DMS53 treated with DMSO at 0.1 percent for 48 hours (cell line): Measurements from ENCODE around the gene SEC16A.

ENCODE experiments used
- DNase-seq: peaks from one replicate; lab custom pipeline; 2025; ENCODE audit not compliant: unreplicated experiment; lab: John Stamatoyannopoulos, UW

Gene SEC16A

DNA sequence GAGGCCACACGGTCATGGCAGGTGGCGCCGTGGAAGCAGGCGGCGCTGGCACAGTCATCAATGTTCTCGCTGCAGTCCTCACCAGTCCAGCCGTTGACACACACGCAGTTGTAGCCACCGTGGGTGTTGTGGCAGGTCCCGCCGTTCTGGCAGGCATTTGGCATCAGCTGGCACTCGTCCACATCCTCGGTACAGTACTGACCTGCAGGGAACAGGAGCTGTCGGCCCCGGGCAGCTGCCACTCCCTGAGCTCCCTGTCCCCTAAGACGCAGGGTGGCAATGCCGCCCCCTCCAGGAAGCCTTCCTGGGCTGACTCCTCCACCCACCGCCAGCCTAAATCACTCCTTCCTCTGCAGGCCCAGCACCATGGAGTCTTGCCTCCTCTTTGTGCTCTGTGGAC lies 35.8 kb upstream of the SEC16A start:
- DNase-seq, result no peak

DNA sequence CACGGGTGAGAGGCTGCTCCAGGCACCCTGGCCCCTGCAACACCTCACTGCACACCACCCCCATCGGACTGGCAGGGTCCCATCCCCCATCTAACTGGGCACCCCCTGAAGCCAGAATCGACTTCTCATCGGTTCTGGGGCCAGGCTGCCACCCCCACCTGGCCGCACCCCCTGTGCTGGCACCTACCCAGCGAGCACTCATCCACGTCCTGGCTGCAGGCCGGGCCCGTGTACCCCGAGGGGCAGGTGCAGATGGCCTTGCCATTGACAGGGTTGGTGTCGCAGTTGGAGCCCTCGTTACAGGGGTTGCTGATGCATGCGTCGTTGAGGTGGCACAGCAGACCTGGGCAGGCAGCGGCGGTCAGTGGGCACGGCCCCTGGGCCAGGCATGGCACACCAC lies 35.1 kb upstream of the SEC16A start:
- DNase-seq, result no peak

DNA sequence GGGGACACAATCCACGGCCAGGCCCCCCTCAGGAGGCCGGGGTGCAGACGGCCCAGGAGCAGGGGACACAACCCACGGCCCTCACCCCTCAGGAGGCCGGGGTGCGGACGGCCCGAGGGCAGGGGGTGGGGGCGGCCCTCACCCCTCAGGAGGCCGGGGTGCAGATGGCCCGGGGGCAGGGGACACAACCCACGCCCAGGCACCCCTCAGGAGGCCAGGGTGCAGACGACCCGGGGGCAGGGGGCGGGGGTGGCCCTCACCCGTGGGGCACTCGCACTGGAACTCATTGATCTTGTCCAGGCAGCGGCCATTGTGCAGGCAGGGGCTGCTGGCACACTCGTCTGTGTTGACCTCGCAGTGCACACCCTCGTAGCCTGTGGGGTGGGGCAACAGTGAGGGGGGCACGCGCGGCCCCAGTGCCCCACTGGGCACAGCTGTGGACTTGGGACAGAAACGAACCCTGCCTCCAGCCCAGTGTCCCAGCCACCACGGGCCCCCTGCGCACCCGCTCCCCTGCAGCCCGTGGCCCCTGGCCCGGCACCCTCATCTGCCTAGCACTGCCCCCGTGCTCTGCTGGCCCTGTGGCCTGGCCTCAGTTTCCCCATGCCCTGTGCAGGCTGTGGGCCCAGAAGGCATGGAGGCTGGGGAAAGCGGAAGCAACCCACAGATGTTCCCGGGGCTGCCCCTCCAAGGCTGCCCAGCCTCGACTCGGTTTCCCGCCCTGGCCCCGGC lies 34.3 kb upstream of the SEC16A start:
- DNase-seq, result no peak

DNA sequence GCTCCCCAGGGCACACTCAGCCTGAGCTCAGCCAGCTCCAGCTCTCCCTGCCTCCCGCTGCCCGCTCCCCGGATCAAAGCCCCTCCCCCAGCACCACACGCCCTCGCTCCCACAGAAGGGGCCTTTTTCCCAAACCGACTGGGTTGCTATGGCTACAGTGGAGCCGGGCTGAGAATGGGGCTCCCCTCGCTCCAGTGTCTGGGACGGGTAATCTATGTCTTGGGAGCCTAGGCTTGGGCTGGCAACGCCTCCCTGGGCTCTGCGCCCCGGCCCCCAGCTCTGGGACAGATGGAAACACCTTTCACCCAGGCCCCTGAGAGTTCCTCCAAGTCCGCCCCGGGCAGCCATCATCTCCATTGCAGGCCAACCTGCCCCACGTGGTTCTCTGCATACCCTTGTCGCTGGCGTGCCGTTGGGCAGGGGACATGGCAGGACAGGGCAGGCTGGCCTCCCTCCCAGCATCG lies 33.4 kb upstream of the SEC16A start:
- no peak for DNase-seq

DNA sequence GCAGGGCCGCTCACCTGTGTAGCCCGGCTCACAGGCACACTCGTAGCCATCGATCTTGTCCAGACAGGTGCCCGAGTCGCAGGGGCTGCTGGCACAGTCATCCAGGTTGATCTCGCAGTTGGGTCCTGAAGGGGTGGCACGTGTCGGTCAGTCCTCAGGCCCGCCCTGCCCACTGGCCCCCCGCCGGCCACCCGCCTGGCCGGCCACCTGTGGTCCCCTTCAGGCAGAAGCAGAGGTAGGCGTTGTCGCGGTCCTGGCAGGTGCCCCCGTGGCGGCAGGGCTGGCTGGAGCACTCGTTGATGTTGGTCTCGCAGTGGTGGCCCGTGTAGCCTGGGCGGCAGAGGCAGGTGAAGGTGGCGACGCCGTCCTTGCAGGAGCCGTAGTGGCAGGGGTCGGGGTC lies 32.4 kb upstream of the SEC16A start:
- DNase-seq, result no peak

DNA sequence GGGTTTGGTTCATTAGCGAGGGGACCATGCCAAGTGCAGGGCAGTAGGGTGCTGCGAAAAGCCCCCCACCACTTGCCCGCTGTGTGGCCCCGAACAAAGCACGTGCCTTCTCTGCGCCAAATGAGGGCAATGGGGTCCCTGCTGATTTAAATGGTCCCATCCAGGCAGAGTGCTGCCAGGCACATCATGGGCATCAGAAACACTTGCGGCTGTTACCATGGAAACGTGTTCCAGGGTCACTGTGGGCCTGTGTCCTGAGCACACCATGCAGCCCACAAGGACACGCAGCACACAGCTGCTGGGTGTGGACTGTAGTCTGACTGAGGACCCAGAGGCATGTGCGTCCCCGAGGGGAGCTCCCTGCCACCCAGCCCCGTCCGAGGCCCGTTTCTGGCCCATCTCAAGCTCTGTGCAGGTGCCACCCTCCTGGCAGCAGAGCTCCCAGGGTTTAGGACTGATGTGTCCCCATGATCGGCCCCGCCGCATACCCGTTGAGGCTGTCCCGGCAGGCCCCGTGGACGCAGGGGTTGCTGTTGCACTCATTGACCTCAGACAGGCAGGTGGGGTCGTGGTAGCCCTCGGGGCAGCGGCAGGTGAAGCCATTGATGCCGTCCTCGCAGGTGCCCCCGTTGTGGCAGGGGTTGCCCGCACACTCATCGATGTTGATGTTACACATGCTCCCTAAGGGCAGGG lies 31.3 kb upstream of the SEC16A start:
- DNase-seq, result no peak

DNA sequence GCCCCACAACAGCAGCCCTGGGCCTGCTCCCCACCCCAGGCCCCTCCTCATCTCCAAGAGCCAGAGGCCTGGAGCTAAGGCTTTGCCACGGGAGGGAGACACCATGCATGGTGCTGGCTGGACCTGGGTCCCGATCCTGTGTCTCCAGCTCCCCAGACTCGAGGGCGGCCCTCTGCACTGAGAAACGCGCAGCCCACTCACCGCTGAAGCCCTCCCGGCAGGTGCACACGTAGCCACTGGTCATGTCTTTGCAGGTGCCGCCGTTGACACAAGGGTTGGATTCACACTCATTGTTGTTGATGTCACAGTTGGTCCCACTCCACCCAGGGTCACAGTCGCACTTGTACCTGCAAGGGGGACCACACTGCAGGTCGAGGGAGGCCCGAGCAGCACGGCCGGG lies 30.4 kb upstream of the SEC16A start:
- DNase-seq, result no peak

DNA sequence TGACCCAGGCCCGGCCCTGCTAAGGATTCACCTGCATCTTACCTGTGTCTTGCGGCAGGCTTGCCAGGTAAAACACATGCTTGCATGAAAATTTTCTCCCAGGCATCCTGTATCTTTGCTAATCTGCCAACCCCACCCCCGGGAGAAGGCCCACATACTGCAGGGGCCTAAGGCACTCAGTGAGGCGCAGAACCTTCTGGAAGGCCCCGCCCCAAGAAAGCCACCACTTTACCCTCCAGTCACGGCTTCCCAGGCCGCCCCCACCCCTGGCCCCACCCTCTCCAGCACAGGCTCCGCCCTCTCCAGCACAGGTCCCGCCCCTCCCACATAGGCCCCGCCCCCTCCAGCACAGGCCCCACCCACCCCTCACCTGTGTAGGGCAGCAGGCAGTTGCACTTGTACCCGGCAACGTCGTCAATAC lies 29.8 kb upstream of the SEC16A start:
- no peak for DNase-seq

DNA sequence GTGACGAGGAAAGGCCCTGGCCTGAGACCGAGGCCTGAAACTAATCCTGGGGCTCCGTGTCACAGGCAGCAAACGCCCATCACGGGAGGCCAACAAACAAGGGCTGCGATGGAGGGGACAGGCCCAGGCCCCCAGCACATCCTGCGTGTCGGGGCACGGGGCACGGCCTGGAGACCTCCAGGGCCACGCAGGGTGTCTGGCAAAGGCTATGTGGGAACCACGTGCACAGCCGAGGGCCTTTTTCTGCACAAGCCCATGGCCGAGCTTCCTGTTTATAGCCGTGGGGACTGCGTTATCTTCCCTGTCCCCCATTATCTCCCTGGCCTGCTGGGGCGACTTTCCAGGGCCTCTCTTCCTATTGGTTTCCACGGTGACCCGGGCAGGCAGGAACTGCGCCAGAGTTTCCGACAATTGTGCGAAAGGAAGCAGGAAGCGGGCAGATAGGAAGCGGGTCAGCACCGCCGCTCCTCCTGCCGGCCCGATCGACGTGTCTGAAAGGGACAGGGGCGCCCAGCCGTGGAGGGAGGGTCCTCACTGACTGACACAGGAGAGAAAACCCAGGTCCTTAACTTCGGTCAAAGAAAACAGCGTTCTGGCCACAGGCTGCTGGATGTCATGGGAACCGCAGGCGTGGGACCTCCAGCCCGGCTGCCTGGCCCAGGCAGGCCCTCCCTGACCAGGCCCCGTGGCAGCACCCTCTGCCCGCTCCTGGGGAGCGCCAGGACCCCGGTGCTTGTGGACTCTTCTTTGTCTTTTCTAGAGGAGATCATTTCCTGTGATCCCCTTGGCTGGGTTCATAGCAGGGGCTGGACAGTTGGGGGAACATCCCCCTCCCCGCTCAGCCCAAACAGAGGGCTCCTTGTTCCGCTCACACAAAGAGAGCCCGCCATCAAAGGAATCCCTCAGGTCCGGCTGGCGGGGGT lies 29.1 kb upstream of the SEC16A start:
- no peak for DNase-seq

DNA sequence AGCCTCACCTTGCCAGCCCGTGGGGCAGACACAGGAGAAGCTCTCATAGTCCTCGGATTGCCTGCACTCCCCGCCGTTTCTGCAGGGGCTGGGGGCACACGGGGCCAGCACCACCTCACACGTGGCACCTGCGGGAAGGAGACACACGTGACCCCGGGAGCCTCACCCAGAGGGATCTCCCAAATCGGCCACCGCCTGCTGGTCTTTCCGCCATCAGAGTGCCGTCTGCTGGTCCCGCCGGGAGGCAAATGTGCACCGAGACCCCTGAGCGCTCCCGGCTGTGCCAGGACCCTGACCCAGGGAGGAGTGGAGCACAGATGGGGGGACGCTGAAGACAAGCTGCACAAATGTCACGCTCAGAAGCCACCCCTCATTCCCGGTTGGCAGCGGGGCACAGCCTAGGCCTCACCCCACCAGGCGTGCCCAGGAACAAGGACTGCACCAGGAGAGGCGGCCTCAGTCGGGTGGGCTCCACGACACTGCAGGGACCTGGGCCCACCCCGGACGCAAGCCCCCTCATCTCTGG lies 28.4 kb upstream of the SEC16A start:
- no peak for DNase-seq

DNA sequence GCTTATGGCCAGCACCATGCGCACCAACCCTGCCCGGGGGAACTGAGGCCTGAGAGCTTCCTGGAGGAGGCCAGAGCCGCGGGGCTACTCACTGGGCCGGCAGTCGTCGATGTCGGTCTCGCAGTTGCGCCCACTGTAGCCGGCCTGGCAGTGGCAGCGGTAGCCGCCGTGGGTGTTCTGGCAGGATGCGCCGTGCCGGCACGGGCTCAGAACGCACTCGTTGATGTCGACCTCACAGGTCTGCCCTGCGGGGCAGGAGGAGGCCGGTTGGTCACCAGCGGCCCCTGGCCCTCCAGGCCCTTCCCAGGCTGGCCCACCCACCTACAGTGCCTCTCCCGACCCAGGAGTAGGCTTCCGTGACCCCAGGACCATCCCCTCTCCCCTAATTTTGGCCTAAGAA lies 27.7 kb upstream of the SEC16A start:
- DNase-seq, result no peak

DNA sequence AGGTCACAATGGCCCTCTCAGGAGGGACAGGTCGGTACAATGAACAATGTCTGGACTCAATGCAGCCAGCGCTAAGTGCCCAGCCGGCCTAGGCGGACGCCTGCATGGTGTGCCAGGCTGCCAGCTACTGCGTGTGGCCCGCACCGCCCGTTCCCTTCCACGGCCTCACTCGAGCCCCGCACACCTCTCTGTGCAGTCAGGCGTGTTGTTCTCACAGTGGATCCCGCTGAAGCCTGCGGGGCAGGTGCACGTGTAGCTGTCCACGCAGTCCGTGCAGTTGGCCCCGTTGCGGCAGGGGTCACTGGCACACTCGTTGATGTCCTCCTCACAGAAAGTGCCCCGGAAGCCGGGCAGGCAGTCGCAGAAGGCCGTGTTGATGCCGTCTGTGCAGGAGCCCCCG lies 26.7 kb upstream of the SEC16A start:
- no peak for DNase-seq

DNA sequence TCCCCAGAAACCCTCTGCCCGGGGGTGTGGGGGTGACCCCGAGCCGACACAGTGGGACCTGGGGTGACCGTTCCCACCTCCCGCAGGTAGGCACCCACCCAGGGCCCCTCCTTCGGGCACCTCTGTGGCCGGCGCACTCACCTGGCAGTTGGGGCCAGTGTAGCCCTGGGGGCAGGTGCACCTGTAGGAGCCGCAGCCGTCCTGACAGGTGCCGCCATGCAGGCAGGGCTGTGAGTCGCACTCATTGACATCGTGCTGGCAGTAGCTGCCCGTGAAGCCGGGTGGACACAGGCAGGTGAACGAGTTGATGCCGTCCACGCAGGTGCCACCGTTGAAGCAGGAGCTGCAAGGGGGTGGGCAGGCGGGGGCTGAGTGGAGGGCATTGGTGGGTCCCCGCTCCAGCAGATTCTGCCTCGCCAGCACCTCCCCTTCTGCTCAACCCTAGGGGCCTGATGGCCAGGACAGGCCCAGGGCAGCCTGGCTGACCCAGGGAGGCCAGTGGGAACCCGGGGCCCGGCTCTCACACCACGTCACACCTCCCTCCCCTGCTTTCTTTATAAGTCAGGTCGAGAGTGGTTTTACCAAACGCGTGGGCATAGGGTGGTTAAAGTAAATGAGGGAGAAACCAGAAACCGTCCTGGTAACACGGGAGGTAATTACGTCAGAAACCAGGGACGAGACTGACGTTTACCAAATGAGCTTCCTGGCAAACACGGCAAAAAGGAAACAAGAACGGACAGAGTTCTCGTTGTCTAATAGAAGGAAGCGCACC lies 26.1 kb upstream of the SEC16A start:
- DNase-seq, result no peak

DNA sequence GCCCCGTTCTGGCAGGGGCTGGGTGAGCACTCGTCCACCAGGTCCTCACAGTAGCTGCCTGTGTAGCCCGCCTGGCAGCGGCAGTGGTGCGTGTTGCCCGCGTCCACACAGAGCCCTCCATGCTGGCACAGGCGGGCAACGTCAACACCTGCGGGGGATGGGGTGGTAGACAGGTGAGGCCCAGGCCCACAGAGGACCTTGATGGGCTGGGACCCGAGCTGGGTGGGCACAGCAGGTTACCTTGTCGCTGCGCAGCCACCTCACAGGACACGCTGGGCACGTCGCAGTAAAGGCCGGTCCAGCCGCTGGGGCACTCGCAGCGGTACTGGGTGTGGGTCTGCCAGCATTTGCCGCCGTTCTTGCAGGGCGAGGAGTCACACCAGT lies 25.1 kb upstream of the SEC16A start:
- no peak for DNase-seq

DNA sequence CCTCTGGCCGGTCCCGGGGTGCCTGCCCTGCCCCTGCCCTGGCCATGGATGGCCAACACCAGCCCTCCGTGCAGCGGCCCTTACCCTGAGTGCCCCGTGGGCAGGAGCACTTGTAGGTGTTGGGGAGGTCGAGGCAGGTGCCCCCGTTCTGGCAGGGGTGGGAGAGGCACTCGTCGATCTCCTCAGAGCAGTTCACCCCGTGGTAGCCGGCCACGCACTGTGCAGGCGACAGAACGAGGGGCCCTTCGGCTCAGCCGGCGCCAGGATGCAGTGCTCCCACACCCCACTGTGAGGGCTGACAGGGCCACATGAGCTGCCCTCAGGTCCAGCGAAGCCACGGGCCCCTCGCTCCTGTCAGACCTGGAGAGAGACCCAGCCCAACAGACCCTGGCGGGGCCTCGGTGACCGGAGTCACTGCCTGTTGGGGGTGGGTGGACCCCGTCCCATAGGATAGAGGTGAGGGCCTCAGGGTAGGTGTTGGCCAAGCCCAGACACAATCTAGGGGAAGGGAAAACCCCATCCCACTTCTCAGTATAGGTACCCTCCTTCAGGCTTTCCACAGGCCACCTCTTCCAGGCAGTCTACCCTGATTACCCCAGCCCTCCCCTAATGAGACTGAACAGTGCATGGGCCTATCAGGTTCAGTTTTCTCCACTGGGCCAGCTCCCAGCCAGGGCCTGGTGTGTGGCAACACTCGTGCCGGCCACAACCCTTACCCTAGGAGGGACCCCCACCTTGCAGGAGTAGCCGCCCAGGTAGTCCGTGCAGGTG lies 24.6 kb upstream of the SEC16A start:
- DNase-seq, result no peak

DNA sequence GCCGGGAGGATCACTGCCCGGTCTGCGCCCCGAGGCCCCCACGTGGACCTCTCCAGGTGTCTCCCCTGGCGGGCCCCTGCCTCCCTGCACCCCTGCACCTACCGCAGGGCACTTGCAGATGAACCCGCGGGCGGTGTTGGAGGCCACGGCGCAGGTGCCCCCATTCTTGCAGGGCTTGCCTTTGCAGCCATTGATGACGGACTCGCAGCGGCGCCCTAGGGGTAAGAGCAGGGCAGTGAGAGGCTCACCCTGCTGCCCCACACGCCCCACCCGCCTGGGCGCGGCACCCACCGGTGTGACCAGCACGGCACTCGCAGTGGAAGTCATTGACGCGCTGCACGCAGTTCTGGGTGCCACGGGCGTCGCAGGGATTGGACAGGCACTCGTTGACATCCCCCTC lies 23.6 kb upstream of the SEC16A start:
- DNase-seq, result no peak

DNA sequence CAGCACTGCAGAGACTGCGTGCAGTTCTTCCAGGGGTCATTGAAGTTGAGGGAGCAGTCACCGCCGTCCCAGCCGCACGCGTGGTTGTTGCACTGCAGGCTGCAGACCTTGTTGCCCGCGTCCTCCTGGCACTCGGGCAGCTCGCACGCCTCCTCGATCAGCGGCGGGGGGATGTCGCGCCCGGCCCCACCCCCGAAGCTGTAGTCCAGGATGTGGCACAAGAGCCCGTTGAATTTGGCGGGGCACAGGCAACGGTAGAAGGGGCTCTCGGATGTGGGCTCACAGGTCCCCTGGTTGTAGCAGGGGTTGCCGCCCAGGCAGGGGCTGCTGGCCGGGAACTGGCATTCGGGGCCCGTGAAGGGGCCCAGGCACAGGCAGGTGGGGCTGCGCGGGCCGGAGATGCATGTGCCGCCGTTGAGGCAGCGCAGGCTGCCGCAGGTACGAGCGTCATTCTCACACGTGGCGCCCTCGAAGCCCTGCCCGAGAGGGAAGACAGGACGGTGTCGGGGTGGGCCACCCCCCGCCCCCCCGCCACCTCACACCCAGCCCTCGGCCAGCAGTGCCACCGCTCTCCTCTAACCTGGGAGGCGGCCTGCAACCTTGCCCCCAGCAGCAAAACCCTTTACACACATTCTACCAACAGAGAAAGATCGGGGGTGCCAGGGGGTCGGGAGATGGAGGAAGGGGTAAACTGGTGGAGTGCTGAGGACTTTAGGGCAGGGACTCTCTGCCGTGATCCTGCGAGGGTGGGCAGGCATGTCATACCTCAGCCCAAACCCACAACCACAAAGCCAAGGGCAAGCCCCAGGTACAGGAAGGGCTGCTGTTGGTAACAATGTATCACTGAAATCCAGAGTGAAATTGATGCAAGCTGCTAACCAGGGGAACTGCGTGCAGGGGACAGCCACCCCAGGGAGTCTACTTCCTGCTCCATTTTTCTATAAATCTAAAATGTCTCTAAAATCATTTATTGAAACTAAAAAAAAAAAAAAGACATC lies 22.9 kb upstream of the SEC16A start:
- no peak for DNase-seq

DNA sequence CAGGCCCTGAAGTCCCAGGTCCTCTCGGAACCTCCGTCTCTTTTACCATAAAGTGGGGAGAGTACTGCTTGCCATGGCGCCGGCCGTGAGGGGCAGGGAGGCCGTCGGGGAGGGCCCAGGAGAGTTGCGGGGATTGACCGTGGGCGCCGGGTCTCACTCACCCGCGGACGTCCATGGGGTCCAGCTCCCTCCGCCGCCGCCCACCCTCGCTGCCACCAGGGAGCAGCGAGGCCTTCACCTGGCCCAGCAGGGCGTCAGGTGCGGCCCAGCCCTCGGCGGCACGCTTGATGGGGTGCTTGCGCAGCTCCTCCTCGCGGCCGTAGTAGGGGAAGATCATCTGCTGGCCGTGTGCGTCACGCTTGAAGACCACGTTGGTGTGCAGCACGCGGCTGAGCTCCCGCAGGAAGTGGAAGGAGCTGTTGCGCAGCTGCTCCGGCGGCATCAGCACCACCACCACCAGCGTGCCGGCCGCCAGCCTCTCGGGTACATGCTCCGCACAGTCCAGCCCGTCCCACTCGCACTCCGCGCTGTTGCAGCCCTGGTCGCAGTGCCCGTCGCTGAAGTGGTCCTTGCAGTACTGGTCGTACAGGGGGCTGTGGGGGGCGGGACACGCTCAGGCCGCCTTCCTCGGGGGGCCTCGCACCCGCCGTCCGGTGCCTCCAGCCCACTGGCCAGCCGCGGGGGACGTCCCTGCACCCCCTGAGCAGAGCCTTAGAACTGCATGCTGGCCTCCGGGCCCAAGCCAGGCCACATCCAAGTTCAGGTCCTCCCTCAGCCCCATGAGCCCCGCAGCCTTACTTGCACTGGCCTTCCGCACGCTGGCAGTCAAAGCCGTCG lies 21.9 kb upstream of the SEC16A start:
- DNase-seq, result no peak
